Bronchial epithelial cell (primary cell): ENCODE results near the gene CCR9. TPM values are rescaled to one million over a fixed set of nuclear protein-coding genes. Genes with fewer than 3 reads are reported as not detected.

Source experiments
- DNase-seq: peaks from one replicate; pipeline ENCODE4 v3.0.0-alpha.2; 2010; ENCODE audit warnings: low read depth
- FAIRE-seq: peaks from 2 replicates; lab custom pipeline; 2011; peaks lifted over from hg19 to GRCh38; lab: Jason Lieb, UNC
- H3K27me3 ChIP-seq: 2 replicates; pipeline ENCODE4 v1.5.1; 2011; ENCODE audit warnings: low read length; ENCODE audit not compliant: control insufficient read depth, insufficient read depth
- H3K36me3 ChIP-seq: 2 replicates; pipeline ENCODE4 v1.5.1; 2011; ENCODE audit warnings: low read length; ENCODE audit not compliant: control insufficient read depth, insufficient read depth
- H3K4me3 ChIP-seq: 2 replicates; pipeline ENCODE4 v1.5.1; 2011; ENCODE audit warnings: mild to moderate bottlenecking, low read depth, low read length, control low read depth
- total RNA-seq: library from RNA; depleted of rRNA; stranded (reverse); fragments of >200 nt; gene quantifications from 2 replicates; pipeline ENCODE4 v1.2.1, GENCODE V29; 2014
- TF ChIP-seq, protein P1 (sequence below): IDR thresholded peaks from 2 replicates; pipeline ENCODE4 v1.5.1; 2011; ENCODE audit warnings: mild to moderate bottlenecking, moderate library complexity, low read length, control low read depth, inconsistent platforms; ENCODE audit not compliant: insufficient read depth, severe bottlenecking

Gene CCR9
- total RNA-seq, 1 donor from 2014 or later, result not detected

DNA sequence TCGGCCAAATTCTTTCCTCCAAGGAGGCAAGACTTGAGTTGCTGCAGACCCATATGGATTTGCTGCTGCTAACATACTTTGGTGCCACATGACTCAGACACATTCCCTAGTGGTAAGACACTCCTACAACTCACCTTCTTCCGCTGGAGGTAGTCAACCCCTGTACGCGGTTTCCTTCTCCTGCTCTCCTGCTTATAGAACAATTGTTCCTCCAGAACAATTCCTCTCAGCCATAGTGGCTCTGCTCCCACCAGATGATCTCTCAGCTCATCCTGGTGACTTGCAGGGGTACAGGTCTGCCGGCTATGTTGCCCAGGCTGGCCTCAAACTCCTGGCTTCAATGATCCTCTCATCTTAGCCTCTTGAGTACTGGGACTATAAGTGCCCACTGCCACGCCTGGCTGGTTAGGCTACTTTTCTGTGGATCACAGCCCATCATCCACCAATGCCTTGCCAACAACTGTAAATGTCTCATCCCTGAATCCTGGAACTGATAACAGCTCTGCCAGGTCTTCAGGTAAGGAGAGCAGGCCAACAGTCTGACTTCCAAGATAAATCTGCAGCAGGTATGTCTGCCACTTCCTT lies 54.5 kb downstream of the CCR9 start:
- Histone ChIP-seq H3K4me3 (no peak overlapping the region), H3K27me3 (no peaks in the 10 kb centered on the region), H3K36me3 (peaks cover 2% of the 10 kb centered on the region)
- FAIRE-seq (no peak), DNase-seq (peak; percentile 20)
- TF ChIP-seq, protein P1, sequence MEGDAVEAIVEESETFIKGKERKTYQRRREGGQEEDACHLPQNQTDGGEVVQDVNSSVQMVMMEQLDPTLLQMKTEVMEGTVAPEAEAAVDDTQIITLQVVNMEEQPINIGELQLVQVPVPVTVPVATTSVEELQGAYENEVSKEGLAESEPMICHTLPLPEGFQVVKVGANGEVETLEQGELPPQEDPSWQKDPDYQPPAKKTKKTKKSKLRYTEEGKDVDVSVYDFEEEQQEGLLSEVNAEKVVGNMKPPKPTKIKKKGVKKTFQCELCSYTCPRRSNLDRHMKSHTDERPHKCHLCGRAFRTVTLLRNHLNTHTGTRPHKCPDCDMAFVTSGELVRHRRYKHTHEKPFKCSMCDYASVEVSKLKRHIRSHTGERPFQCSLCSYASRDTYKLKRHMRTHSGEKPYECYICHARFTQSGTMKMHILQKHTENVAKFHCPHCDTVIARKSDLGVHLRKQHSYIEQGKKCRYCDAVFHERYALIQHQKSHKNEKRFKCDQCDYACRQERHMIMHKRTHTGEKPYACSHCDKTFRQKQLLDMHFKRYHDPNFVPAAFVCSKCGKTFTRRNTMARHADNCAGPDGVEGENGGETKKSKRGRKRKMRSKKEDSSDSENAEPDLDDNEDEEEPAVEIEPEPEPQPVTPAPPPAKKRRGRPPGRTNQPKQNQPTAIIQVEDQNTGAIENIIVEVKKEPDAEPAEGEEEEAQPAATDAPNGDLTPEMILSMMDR, result no peak

DNA sequence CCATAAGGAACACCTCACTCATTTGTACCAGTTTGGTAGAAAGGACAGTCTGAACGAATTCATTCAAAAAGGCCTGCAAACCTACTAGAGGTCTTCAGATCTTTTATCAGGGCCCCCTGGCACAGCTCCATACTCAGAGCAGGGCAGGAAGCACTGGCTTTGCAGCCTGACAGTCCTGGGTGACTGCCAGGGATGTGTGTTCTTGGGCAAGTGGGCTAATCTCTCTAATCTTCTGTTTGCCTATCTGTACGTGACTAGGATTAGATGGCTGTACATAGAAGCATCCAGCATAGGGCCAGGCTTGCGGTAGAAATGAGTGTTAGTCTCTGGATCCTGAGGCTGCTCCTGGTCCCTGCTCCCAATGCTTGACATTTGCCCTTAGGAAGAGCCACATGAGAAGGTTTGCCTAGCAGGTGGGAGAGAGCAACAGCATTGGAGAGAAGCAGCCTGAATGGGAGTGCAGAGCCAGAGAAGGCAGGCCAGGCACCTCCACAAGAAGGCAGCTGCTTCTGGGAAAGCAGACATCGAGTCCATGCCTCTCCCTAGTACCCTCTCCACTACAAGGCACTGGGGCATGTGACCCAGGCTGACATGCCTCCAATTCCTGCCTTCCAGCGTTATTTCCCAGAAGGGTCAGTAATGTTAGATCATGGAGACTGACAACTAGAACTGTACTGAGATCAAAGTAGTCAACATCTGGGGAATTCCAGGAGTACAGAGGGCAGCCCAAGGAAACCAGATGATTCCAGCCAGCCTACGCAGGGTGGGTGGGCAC lies 55.9 kb downstream of the CCR9 start:
- TF ChIP-seq, protein P1, result no peak
- Histone ChIP-seq H3K36me3 (peaks cover 2% of the 10 kb centered on the region), H3K27me3 (no peaks in the 10 kb centered on the region), H3K4me3 (no peak overlapping the region)
- FAIRE-seq (no peak), DNase-seq (no peak)

DNA sequence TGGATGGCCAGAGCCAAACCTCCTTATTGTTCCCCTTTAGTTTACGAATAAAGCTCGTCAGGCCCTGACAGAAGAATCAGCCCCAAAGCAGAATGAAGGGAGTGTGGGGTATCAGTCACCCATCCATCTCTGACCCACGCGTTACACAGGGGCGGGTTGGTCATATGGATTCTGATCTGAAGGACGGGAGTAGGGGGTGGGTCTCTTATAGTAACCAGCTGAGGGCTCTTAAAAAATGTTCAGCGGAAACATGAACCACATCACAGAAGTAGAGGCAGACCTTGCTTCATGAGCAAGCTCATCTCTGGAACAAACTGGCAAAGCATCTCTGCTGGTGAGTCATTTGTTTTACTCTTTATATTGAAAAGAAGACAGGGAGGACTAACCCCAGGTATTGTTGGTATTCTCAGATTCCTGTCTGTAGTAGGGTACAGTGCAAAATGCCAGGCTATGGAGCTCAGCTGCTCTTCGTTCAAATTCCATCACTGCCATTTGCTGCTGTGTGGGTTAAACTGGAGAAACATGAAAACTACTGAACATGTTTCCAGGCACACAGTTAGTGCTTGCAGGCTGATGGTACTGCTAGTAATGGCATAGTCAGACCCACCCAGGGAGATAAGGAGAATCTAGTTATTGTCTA lies 57.0 kb downstream of the CCR9 start, which contains the start of gene CXCR6:
Gene CXCR6, plus strand, starts transcription at position 258 of the 640 bp plus-strand sequence. CDS start 3,018 bp downstream, outside the sequence.
- FAIRE-seq (no peak), DNase-seq (peak; percentile 10)
- Histone ChIP-seq H3K36me3 (peaks cover 4% of the 10 kb centered on the region), H3K27me3 (no peaks in the 10 kb centered on the region), H3K4me3 (no peak within 1 kb of the TSS)
- TF ChIP-seq, protein P1, result no peak

DNA sequence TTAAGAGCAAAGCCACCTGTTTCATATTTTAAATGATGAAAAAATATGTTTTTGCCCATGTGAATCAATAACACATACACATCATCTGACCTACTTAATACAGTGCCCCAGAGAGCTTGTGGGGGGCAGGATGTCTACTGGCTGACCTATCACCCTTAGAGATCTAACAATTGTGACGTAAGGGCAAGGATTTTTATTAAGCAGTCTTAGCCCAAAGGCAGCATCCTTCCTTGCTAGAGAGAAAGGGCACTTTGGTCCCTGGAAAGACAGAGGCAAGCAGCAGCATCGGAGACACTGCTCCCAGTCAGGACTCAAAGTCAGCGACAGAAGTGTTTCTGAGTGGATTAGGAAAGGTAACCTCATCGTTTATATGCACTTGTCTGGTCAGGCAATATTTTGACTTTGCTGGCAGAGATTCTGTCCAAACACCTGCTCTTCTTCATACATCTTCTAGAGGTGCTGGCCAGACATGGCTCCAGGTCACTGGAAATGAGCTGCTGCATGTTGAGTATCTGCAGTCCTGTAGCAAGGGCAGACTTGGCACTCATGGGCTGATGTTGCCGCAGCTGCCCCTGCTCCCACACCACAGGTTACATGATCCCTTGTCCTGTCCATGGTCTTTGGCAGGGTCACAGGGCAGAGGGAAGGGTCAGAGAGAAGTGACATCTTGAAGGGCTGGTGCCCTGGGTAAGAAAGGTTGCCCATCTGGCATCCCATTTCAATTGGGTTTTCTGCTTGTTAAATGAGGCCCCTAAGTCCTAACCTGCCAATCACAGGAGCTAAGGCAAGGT lies 58.7 kb downstream of the CCR9 start:
- DNase-seq (no peak), FAIRE-seq (no peak)
- peaks cover 7% of the 10 kb centered on the region for H3K36me3 ChIP-seq
- H3K4me3 ChIP-seq, result no peak overlapping the region
- TF ChIP-seq, protein P1, result no peak
- no peaks in the 10 kb centered on the region for H3K27me3 ChIP-seq

DNA sequence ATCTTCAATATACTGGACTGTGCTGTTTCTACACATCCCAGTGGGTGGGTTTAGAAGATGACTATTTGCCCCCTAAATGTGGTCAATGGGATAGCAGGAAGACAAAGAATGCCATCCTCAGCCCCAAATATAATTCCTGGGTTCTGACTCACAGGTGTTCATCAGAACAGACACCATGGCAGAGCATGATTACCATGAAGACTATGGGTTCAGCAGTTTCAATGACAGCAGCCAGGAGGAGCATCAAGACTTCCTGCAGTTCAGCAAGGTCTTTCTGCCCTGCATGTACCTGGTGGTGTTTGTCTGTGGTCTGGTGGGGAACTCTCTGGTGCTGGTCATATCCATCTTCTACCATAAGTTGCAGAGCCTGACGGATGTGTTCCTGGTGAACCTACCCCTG lies 60.0 kb downstream of the CCR9 start:
- Histone ChIP-seq H3K4me3 (no peak overlapping the region), H3K36me3 (peaks cover 11% of the 10 kb centered on the region), H3K27me3 (no peaks in the 10 kb centered on the region)
- no peak for FAIRE-seq
- no peak for DNase-seq
- TF ChIP-seq, protein P1, result no peak
